ENCODE data around the gene NECAB2. TPM values are rescaled to one million over a fixed set of nuclear protein-coding genes. Genes with fewer than 3 reads are reported as not detected.

The NECAB2 gene
- total and polyA plus RNA-seq, 2 experiments from 2014 or later, result 1.6 to 5.1 TPM

- TF ChIP-seq, protein P1, sequence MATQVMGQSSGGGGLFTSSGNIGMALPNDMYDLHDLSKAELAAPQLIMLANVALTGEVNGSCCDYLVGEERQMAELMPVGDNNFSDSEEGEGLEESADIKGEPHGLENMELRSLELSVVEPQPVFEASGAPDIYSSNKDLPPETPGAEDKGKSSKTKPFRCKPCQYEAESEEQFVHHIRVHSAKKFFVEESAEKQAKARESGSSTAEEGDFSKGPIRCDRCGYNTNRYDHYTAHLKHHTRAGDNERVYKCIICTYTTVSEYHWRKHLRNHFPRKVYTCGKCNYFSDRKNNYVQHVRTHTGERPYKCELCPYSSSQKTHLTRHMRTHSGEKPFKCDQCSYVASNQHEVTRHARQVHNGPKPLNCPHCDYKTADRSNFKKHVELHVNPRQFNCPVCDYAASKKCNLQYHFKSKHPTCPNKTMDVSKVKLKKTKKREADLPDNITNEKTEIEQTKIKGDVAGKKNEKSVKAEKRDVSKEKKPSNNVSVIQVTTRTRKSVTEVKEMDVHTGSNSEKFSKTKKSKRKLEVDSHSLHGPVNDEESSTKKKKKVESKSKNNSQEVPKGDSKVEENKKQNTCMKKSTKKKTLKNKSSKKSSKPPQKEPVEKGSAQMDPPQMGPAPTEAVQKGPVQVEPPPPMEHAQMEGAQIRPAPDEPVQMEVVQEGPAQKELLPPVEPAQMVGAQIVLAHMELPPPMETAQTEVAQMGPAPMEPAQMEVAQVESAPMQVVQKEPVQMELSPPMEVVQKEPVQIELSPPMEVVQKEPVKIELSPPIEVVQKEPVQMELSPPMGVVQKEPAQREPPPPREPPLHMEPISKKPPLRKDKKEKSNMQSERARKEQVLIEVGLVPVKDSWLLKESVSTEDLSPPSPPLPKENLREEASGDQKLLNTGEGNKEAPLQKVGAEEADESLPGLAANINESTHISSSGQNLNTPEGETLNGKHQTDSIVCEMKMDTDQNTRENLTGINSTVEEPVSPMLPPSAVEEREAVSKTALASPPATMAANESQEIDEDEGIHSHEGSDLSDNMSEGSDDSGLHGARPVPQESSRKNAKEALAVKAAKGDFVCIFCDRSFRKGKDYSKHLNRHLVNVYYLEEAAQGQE (IDR thresholded peaks at IDR 0.05; ENCODE audit: unreplicated experiment), result no peak
- TF ChIP-seq, protein P2, sequence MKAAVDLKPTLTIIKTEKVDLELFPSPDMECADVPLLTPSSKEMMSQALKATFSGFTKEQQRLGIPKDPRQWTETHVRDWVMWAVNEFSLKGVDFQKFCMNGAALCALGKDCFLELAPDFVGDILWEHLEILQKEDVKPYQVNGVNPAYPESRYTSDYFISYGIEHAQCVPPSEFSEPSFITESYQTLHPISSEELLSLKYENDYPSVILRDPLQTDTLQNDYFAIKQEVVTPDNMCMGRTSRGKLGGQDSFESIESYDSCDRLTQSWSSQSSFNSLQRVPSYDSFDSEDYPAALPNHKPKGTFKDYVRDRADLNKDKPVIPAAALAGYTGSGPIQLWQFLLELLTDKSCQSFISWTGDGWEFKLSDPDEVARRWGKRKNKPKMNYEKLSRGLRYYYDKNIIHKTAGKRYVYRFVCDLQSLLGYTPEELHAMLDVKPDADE (IDR thresholded peaks at IDR 0.05), result no peak
- TF ChIP-seq CREB1 (CRISPR knock-in tag; IDR thresholded peaks at IDR 0.05; ENCODE audit: low read depth) (no peak), STAT1 (IDR thresholded peaks at IDR 0.05; ENCODE audit: unreplicated experiment) (no peak), ZNF114 (CRISPR knock-in tag; IDR thresholded peaks at IDR 0.05) (no peak), NANOG (IDR thresholded peaks at IDR 0.05; ENCODE audit: borderline replicate concordance) (no peak), JUNB (IDR thresholded peaks at IDR 0.05; ENCODE audit: unreplicated experiment) (no peak)
- TF ChIP-seq, protein P3, sequence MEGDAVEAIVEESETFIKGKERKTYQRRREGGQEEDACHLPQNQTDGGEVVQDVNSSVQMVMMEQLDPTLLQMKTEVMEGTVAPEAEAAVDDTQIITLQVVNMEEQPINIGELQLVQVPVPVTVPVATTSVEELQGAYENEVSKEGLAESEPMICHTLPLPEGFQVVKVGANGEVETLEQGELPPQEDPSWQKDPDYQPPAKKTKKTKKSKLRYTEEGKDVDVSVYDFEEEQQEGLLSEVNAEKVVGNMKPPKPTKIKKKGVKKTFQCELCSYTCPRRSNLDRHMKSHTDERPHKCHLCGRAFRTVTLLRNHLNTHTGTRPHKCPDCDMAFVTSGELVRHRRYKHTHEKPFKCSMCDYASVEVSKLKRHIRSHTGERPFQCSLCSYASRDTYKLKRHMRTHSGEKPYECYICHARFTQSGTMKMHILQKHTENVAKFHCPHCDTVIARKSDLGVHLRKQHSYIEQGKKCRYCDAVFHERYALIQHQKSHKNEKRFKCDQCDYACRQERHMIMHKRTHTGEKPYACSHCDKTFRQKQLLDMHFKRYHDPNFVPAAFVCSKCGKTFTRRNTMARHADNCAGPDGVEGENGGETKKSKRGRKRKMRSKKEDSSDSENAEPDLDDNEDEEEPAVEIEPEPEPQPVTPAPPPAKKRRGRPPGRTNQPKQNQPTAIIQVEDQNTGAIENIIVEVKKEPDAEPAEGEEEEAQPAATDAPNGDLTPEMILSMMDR (conservative IDR thresholded peaks at IDR 0.05; ENCODE audit: low read depth in 2 of 2), result no peak
Measured at GRCh38 chr16:84050316-84050715, 82.3 kb downstream of the NECAB2 start (continued).

DNA sequence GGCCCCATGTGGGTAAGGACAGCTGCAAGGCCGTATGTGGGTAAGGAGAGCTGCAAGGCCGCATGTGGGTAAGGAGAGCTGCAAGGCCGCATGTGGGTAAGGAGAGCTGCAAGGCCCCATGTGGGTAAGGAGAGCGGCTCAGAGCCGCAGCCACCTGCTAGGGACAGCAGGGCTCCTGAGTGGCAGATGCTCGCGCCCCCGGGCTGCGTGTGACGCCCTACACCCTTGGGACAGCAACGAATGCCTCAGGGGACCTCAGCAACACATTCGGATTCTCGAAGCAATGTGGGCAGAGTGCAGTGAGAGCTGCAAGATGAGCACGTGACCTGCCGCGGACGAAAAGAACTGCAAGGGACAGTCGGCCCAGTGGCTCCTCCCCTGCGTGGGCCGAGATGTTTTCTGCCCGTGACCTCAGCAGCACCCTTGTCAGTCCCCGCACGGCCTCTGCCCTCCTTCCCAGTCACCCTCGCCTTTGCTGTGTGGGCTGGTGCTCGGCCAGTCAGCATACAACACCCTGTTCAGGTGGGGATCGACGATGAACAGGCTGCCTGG, 84.1 kb downstream of the NECAB2 start:
- Histone ChIP-seq H3K9me2 (ENCODE audit: insufficient read depth) (no peaks in the 10 kb centered on the region), H3K4me1 (ENCODE audit: insufficient read depth) (no peaks in the 10 kb centered on the region), H3K4me3 (no peak overlapping the region), H3K27me3 (ENCODE audit: insufficient read depth) (no peaks in the 10 kb centered on the region), H3K27ac (ENCODE audit: low read depth) (no peak overlapping the region), H4K20me1 (replicated peaks; ENCODE audit: insufficient read depth) (no peaks in the 10 kb centered on the region), H3K79me2 (replicated peaks; ENCODE audit: insufficient read depth) (no peaks in the 10 kb centered on the region), H3F3A (replicated peaks; ENCODE audit: low read depth) (no peaks in the 10 kb centered on the region), H2AFZ (no peak overlapping the region), H3K4me2 (no peak overlapping the region), H3K36me3 (ENCODE audit: insufficient read depth) (no peaks in the 10 kb centered on the region)
- Mint-ChIP-seq H3K36me3 (ENCODE audit: low read depth) (peaks cover 46% of the 10 kb centered on the region), H3K4me1 (no peaks in the 10 kb centered on the region), H3K9me3 (no peaks in the 10 kb centered on the region; the same call in 1 of the 3 replicates), H3K27me3 (ENCODE audit: insufficient read depth, low read depth, poor library complexity) (peaks cover 16% of the 10 kb centered on the region), H3K27ac (no peak overlapping the region), H3K4me3 (no peak overlapping the region)
- no peak for DNase-seq (ENCODE audit: low spot score)
- ATAC-seq, result no peak
- no peak for TF ChIP-seq ZNF114 (CRISPR knock-in tag; IDR thresholded peaks at IDR 0.05)
- no peak for TF ChIP-seq EZH2 (IDR thresholded peaks at IDR 0.05; ENCODE audit: low read depth, unreplicated experiment)
- TF ChIP-seq JUNB (IDR thresholded peaks at IDR 0.05; ENCODE audit: unreplicated experiment), result no peak
- TF ChIP-seq, protein P2 (IDR thresholded peaks at IDR 0.05), result no peak
- no peak for TF ChIP-seq STAT1 (IDR thresholded peaks at IDR 0.05; ENCODE audit: unreplicated experiment)
- TF ChIP-seq ZNF331 (CRISPR knock-in tag; IDR thresholded peaks at IDR 0.05; ENCODE audit: low read depth), result no peak
- TF ChIP-seq EZH2phosphoT487 (IDR thresholded peaks at IDR 0.05; ENCODE audit: unreplicated experiment), result no peak
- TF ChIP-seq, protein P3 (conservative IDR thresholded peaks at IDR 0.05; ENCODE audit: low read depth in 2 of 2), result no peak

Data from GM23338 (cell line).